Measurements from ENCODE around the gene MYL6.
A peak's percentile ranks its signal among the peaks of the same experiment; 100 is the strongest.

The MYL6 gene

DNA sequence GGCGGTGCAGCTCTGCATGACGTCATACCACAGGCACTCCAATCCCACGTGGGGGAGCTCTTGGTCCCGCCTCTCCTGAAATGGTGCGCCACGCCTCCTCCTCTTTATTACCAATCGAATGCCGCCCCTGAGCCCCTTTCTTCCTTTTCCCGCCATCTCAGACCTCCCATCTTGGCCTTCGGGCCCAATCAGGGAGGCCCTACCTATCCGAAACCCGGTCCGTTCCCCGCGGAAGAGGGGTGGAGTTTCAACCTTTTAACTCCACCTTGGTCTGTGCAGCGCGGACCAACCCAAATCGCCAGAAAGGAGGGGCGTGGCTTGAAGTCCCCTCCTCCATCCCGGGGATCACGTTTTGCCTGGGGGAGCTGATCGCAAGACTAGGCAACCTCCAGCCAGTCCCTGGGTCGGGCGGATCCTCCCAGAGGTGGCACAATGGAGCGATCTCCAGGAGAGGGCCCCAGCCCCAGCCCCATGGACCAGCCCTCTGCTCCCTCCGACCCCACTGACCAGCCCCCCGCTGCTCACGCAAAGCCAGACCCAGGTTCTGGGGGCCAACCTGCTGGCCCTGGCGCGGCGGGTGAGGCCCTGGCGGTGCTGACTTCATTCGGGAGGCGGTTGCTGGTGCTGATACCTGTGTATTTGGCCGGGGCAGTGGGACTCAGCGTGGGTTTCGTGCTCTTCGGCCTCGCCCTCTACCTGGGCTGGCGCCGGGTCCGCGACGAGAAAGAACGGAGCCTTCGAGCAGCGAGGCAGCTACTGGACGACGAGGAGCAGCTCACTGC, 30.1 kb upstream of the MYL6 start, which contains the start of gene ESYT1:
TSS of gene ESYT1 (plus strand) at position 380 of the 782 bp plus-strand sequence. CDS start at position 433, 53 bp downstream.
- Histone ChIP-seq H2BK5ac (ENCODE audit: low read length) (no peak within 1 kb of the TSS), H3K4ac (ENCODE audit: low read length) (no peak within 1 kb of the TSS), H3K4me3 (ENCODE audit: low read length in 2 of 2) (peak within 1 kb of the TSS; percentile 82 to 83), H3K9ac (ENCODE audit: low read depth, low read length, poor library complexity) (peak within 1 kb of the TSS; percentile 96), H3K36me3 (replicated peaks in 1 of 2; ENCODE audit: control insufficient read depth in 2 of 2, insufficient read depth in 2 of 2, low read length in 2 of 2) (peaks cover 24 to 37% of the 10 kb centered on the region in 2 donors), H3K27me3 (ENCODE audit: control insufficient read depth in 3 of 3, insufficient read depth in 3 of 3, low read depth in 1 of 3, low read length in 3 of 3) (no peaks in the 10 kb centered on the region), H3K4me1 (ENCODE audit: control insufficient read depth in 2 of 2, insufficient read depth in 1 of 2, low read depth in 1 of 2, low read length in 2 of 2) (peaks cover 13% of the 10 kb centered on the region in 2 donors), H2AFZ (ENCODE audit: low read length) (peak within 1 kb of the TSS; percentile 88), H2AK5ac (ENCODE audit: low read depth, low read length) (peak within 1 kb of the TSS; percentile 16), H3K14ac (ENCODE audit: low read length) (peak within 1 kb of the TSS; percentile 92), H3K27ac (replicated peaks; ENCODE audit: low read length) (peak within 1 kb of the TSS; percentile 63), H3K18ac (ENCODE audit: low read length) (peak within 1 kb of the TSS; percentile 95), H4K8ac (ENCODE audit: low read depth, low read length) (no peak within 1 kb of the TSS), H2BK12ac (ENCODE audit: low read length) (peak within 1 kb of the TSS; percentile 44), H2BK15ac (ENCODE audit: low read length) (peak within 1 kb of the TSS; percentile 76), H3K79me1 (ENCODE audit: low read depth, low read length) (no peaks in the 10 kb centered on the region), H3K4me2 (ENCODE audit: insufficient read depth, low read length, poor library complexity, severe bottlenecking) (peak within 1 kb of the TSS; percentile 92), H2BK120ac (ENCODE audit: low read depth, low read length) (no peak within 1 kb of the TSS), H3K23ac (ENCODE audit: low read depth, low read length, poor library complexity) (peak within 1 kb of the TSS; percentile 77), H3K9me3 (replicated peaks in 1 of 2; ENCODE audit: control insufficient read depth in 2 of 2, insufficient read depth in 1 of 2, low read depth in 1 of 2, low read length in 2 of 2) (no peaks in the 10 kb centered on the region), H4K91ac (ENCODE audit: low read depth, low read length, poor library complexity) (peak within 1 kb of the TSS; percentile 59)
- DNase-seq (ENCODE audit: low spot score): peak; percentile 100
- WGBS, 2 donors (ENCODE audit: extremely low coverage in 2 of 2, insufficient read length in 2 of 2, insufficient replicate concordance in 1 of 2): no CpG with 5 or more reads among the region's 49 CpGs

DNA sequence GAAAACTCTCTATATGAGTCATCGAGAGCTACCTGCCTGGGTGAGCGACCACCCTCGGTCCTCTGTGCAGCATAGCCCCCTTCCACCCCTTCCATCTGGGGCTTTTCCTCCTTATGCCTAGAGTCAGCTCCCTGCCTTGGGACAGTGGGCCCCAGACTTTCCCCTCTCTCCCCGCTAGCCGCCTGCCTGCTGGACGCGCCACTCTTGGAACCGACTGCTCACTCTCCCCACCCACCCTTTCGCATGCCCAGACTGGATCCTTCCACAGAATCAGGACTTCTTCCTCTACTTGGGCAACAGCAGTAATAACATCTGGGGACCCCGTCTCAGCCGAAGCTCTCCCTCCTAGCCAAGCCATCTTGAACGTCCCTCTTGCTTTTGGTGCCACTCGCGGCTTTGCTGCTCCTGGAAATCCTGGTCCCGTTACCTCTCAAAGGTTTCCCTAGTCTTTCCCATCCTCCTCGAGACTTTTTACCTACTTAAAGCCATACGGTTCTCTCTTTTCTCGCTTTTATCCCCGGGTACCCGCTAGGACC, 29.4 kb upstream of the MYL6 start:
- peak overlapping the region; percentile 16 for H2AK5ac ChIP-seq (ENCODE audit: low read depth, low read length)
- H3K18ac ChIP-seq (ENCODE audit: low read length): peak overlapping the region; percentile 95
- peaks cover 13% of the 10 kb centered on the region in 2 donors for H3K4me1 ChIP-seq (ENCODE audit: control insufficient read depth in 2 of 2, insufficient read depth in 1 of 2, low read depth in 1 of 2, low read length in 2 of 2)
- H3K4ac ChIP-seq (ENCODE audit: low read length): no peak overlapping the region
- no peaks in the 10 kb centered on the region for H3K27me3 ChIP-seq (ENCODE audit: control insufficient read depth in 3 of 3, insufficient read depth in 3 of 3, low read depth in 1 of 3, low read length in 3 of 3)
- peak overlapping the region; percentile 96 for H3K9ac ChIP-seq (ENCODE audit: low read depth, low read length, poor library complexity)
- H2BK15ac ChIP-seq (ENCODE audit: low read length): peak overlapping the region; percentile 76
- H3K36me3 ChIP-seq (replicated peaks in 1 of 2; ENCODE audit: control insufficient read depth in 2 of 2, insufficient read depth in 2 of 2, low read length in 2 of 2): peaks cover 30 to 44% of the 10 kb centered on the region in 2 donors
- no peaks in the 10 kb centered on the region for H3K9me3 ChIP-seq (replicated peaks in 1 of 2; ENCODE audit: control insufficient read depth in 2 of 2, insufficient read depth in 1 of 2, low read depth in 1 of 2, low read length in 2 of 2)
- H3K4me3 ChIP-seq (ENCODE audit: low read length in 2 of 2): peak overlapping the region; percentile 82 to 83
- peak overlapping the region; percentile 92 for H3K14ac ChIP-seq (ENCODE audit: low read length)
- H4K8ac ChIP-seq (ENCODE audit: low read depth, low read length): no peak overlapping the region
- H3K79me1 ChIP-seq (ENCODE audit: low read depth, low read length): no peaks in the 10 kb centered on the region
- peak overlapping the region; percentile 88 for H2AFZ ChIP-seq (ENCODE audit: low read length)
- WGBS, 2 donors (ENCODE audit: extremely low coverage in 2 of 2, insufficient read length in 2 of 2, insufficient replicate concordance in 1 of 2): no CpG with 5 or more reads among the region's 20 CpGs
- peak overlapping the region; percentile 44 for H2BK12ac ChIP-seq (ENCODE audit: low read length)
- peak overlapping the region; percentile 77 for H3K23ac ChIP-seq (ENCODE audit: low read depth, low read length, poor library complexity)
- H3K27ac ChIP-seq (replicated peaks; ENCODE audit: low read length): no peak overlapping the region
- H2BK5ac ChIP-seq (ENCODE audit: low read length): no peak overlapping the region
- no peak overlapping the region for H2BK120ac ChIP-seq (ENCODE audit: low read depth, low read length)
- peak overlapping the region; percentile 92 for H3K4me2 ChIP-seq (ENCODE audit: insufficient read depth, low read length, poor library complexity, severe bottlenecking)
- no peak for DNase-seq (ENCODE audit: low spot score)
- H4K91ac ChIP-seq (ENCODE audit: low read depth, low read length, poor library complexity): no peak overlapping the region

DNA sequence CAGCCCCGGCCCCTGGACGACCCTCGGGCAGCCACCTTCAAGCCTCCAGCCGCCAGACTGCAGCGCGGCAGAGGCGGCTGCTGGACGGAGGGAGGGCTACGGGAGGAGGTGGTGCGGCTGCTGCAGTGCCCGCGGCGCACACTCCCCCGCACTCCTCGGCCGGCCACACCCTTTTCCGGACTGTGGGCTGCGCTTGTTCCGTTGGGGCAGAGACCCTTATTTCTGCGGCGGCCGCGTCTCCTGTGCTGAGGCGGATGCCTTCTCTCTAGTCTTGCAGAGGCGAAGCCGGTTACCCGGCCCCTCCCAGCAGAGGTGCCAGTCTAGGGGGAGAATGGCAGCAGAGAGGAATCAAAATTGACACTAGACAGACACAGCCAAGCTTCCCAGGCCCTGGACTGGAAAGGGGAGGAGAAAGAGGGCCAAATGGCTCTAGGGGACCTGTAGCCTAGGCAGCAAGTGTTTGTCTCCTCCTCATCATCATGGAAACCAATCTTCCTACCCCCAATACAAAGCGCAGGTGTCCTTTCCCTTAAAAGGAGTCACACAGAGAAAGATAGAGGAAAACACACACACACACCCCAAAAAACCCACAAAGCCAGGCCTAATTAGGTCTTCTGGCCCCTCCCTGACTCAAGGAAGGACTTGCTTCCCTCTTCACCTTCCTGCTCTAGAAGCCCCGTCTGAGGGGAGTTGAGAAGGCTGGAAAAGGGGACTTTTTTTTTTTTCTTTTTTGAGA, 28.8 kb upstream of the MYL6 start:
- no peak overlapping the region for H2AK5ac ChIP-seq (ENCODE audit: low read depth, low read length)
- H3K9ac ChIP-seq (ENCODE audit: low read depth, low read length, poor library complexity): peak overlapping the region; percentile 96
- no peak overlapping the region for H2BK12ac ChIP-seq (ENCODE audit: low read length)
- H3K18ac ChIP-seq (ENCODE audit: low read length): peak overlapping the region; percentile 95
- H3K27ac ChIP-seq (replicated peaks; ENCODE audit: low read length): no peak overlapping the region
- no peaks in the 10 kb centered on the region for H3K79me1 ChIP-seq (ENCODE audit: low read depth, low read length)
- H4K8ac ChIP-seq (ENCODE audit: low read depth, low read length): no peak overlapping the region
- no peak for DNase-seq (ENCODE audit: low spot score)
- H2BK5ac ChIP-seq (ENCODE audit: low read length): no peak overlapping the region
- peaks cover 33 to 46% of the 10 kb centered on the region in 2 donors for H3K36me3 ChIP-seq (replicated peaks in 1 of 2; ENCODE audit: control insufficient read depth in 2 of 2, insufficient read depth in 2 of 2, low read length in 2 of 2)
- H2BK15ac ChIP-seq (ENCODE audit: low read length): no peak overlapping the region
- peak overlapping the region; percentile 88 for H2AFZ ChIP-seq (ENCODE audit: low read length)
- peak overlapping the region; percentile 31 for H3K23ac ChIP-seq (ENCODE audit: low read depth, low read length, poor library complexity)
- WGBS, 2 donors (ENCODE audit: extremely low coverage in 2 of 2, insufficient read length in 2 of 2, insufficient replicate concordance in 1 of 2): no CpG with 5 or more reads among the region's 29 CpGs
- H3K4me1 ChIP-seq (ENCODE audit: control insufficient read depth in 2 of 2, insufficient read depth in 1 of 2, low read depth in 1 of 2, low read length in 2 of 2): peaks cover 13% of the 10 kb centered on the region in 2 donors
- H3K27me3 ChIP-seq (ENCODE audit: control insufficient read depth in 3 of 3, insufficient read depth in 3 of 3, low read depth in 1 of 3, low read length in 3 of 3): no peaks in the 10 kb centered on the region
- peak overlapping the region; percentile 92 for H3K4me2 ChIP-seq (ENCODE audit: insufficient read depth, low read length, poor library complexity, severe bottlenecking)
- H3K9me3 ChIP-seq (replicated peaks in 1 of 2; ENCODE audit: control insufficient read depth in 2 of 2, insufficient read depth in 1 of 2, low read depth in 1 of 2, low read length in 2 of 2): no peaks in the 10 kb centered on the region
- no peak overlapping the region for H3K4ac ChIP-seq (ENCODE audit: low read length)
- peak overlapping the region; percentile 82 to 83 for H3K4me3 ChIP-seq (ENCODE audit: low read length in 2 of 2)
- no peak overlapping the region for H4K91ac ChIP-seq (ENCODE audit: low read depth, low read length, poor library complexity)
- no peak overlapping the region for H2BK120ac ChIP-seq (ENCODE audit: low read depth, low read length)
- H3K14ac ChIP-seq (ENCODE audit: low read length): no peak overlapping the region

All from neuronal stem cell (in vitro differentiated cells).